Stomach smooth muscle (tissue), 2 donors: Measurements from ENCODE around the gene STK11IP.

ENCODE experiments used
- H3K27ac ChIP-seq: one replicate; pipeline ENCODE4 v1.7.0; 2013; ENCODE audit warnings: mild to moderate bottlenecking, low read length, inconsistent platforms
- H3K27me3 ChIP-seq, 2 donors: one replicate each; pipeline ENCODE4 v1.7.0; 2013; ENCODE audit warnings: low read length in 2 of 2; ENCODE audit not compliant: insufficient read depth in 2 of 2, control insufficient read depth in 1 of 2
- H3K36me3 ChIP-seq, 2 donors: one replicate each; pipeline ENCODE4 v1.7.0; 2013; ENCODE audit warnings: low read length in 2 of 2; ENCODE audit not compliant: control insufficient read depth in 2 of 2, insufficient read depth in 2 of 2
- H3K4me1 ChIP-seq: one replicate; pipeline ENCODE4 v1.7.0; 2013; ENCODE audit warnings: low read length; ENCODE audit not compliant: control insufficient read depth, insufficient read depth
- H3K4me3 ChIP-seq, 2 donors: one replicate each; pipeline ENCODE4 v1.7.0; 2013; ENCODE audit warnings: low read length in 2 of 2
- H3K9ac ChIP-seq, 2 donors: one replicate each; pipeline ENCODE4 v1.7.0; 2013; ENCODE audit warnings: low read length in 2 of 2, mild to moderate bottlenecking in 1 of 2
- H3K9me3 ChIP-seq, 2 donors: one replicate each; pipeline ENCODE4 v1.7.0; 2013; ENCODE audit warnings: low read length in 2 of 2; ENCODE audit not compliant: control insufficient read depth in 2 of 2
- donor health status: healthy.
- donor health status: Pancreatic carcinoma.

Gene STK11IP

GRCh38 chr2:219621935-219622334 lies 24.3 kb downstream of the STK11IP start:
- H3K4me1 ChIP-seq: peaks cover 3% of the 10 kb centered on the region
- H3K27me3 ChIP-seq: no peaks in the 10 kb centered on the region
- no peak overlapping the region for H3K4me3 ChIP-seq
- H3K9ac ChIP-seq: no peak overlapping the region
- no peaks in the 10 kb centered on the region for H3K36me3 ChIP-seq
- H3K27ac ChIP-seq: no peak overlapping the region
- H3K9me3 ChIP-seq: no peaks in the 10 kb centered on the region

- Histone ChIP-seq H3K27me3 (no peaks in the 10 kb centered on the region), H3K9ac (no peak overlapping the region), H3K9me3 (no peaks in the 10 kb centered on the region), H3K4me3 (no peak overlapping the region), H3K36me3 (no peaks in the 10 kb centered on the region), H3K27ac (no peak overlapping the region), H3K4me1 (peaks cover 6% of the 10 kb centered on the region)
Measured at GRCh38 chr2:219622472-219622871, 24.8 kb downstream of the STK11IP start.

GRCh38 chr2:219624565-219624964 lies 26.9 kb downstream of the STK11IP start:
- Histone ChIP-seq H3K27me3 (no peaks in the 10 kb centered on the region), H3K4me1 (peaks cover 13% of the 10 kb centered on the region), H3K9me3 (no peaks in the 10 kb centered on the region), H3K4me3 (no peak overlapping the region), H3K9ac (no peak overlapping the region), H3K27ac (no peak overlapping the region), H3K36me3 (no peaks in the 10 kb centered on the region)

GRCh38 chr2:219625179-219625578 lies 27.5 kb downstream of the STK11IP start:
- Histone ChIP-seq H3K27ac (no peak overlapping the region), H3K27me3 (no peaks in the 10 kb centered on the region), H3K9me3 (no peaks in the 10 kb centered on the region)

GRCh38 chr2:219626540-219626939 lies 28.9 kb downstream of the STK11IP start:
- H3K36me3 ChIP-seq: no peaks in the 10 kb centered on the region
- H3K4me3 ChIP-seq: no peak overlapping the region
- no peak overlapping the region for H3K27ac ChIP-seq
- no peaks in the 10 kb centered on the region for H3K27me3 ChIP-seq
- H3K9me3 ChIP-seq: no peaks in the 10 kb centered on the region
- H3K4me1 ChIP-seq: peaks cover 13% of the 10 kb centered on the region
- H3K9ac ChIP-seq: no peak overlapping the region

More at GRCh38 chr2:219625179-219625578, 27.5 kb downstream of the STK11IP start:
- peaks cover 13% of the 10 kb centered on the region for H3K4me1 ChIP-seq
- H3K9ac ChIP-seq: no peak overlapping the region
- no peak overlapping the region for H3K4me3 ChIP-seq
- no peaks in the 10 kb centered on the region for H3K36me3 ChIP-seq

- Histone ChIP-seq H3K27me3 (no peaks in the 10 kb centered on the region), H3K27ac (no peak within 1 kb of the TSS), H3K36me3 (no peaks in the 10 kb centered on the region), H3K9ac (peak within 1 kb of the TSS in 1 of 2 donors; percentile 33), H3K9me3 (no peaks in the 10 kb centered on the region), H3K4me1 (peaks cover 13% of the 10 kb centered on the region), H3K4me3 (peak within 1 kb of the TSS; percentile 40 to 66)
Measured at GRCh38 chr2:219627103-219628100, 29.7 kb downstream of the STK11IP start, which contains the start of gene SLC4A3. Gene SLC4A3 (plus strand): TSS chr2:219627630. CDS start chr2:219627993, 363 bp downstream.

- Histone ChIP-seq H3K27ac (no peak overlapping the region), H3K9ac (no peak overlapping the region), H3K9me3 (no peaks in the 10 kb centered on the region), H3K27me3 (no peaks in the 10 kb centered on the region), H3K36me3 (no peaks in the 10 kb centered on the region), H3K4me3 (peak overlapping the region in 1 of 2 donors; percentile 66), H3K4me1 (peaks cover 13% of the 10 kb centered on the region)
Measured at GRCh38 chr2:219628235-219628985, 30.8 kb downstream of the STK11IP start.

GRCh38 chr2:219628986-219629901 lies 31.6 kb downstream of the STK11IP start:
- Histone ChIP-seq H3K27me3 (no peaks in the 10 kb centered on the region), H3K4me3 (no peak overlapping the region), H3K4me1 (peaks cover 13% of the 10 kb centered on the region), H3K36me3 (no peaks in the 10 kb centered on the region), H3K9ac (no peak overlapping the region), H3K27ac (no peak overlapping the region), H3K9me3 (no peaks in the 10 kb centered on the region)

- no peak overlapping the region for H3K27ac ChIP-seq
- H3K36me3 ChIP-seq: no peaks in the 10 kb centered on the region
Measured at GRCh38 chr2:219629976-219630695, 32.5 kb downstream of the STK11IP start.

More at GRCh38 chr2:219629976-219630695, 32.5 kb downstream of the STK11IP start:
- no peak overlapping the region for H3K4me3 ChIP-seq
- H3K4me1 ChIP-seq: peaks cover 13% of the 10 kb centered on the region
- no peaks in the 10 kb centered on the region for H3K9me3 ChIP-seq
- no peak overlapping the region for H3K9ac ChIP-seq
- no peaks in the 10 kb centered on the region for H3K27me3 ChIP-seq
